GM21786 (cell line): ENCODE results near the gene BRF1.
"Not testable (repeated sequence)": the region's sequence is repeated elsewhere in the genome, so short reads cannot be mapped to it uniquely, and the experiment has no call there.

Experiments used
- ATAC-seq: cut with Tn5 transposase; IDR thresholded peaks from one replicate; pipeline ENCODE4 v1.9.1; 2021; ENCODE audit not compliant: unreplicated experiment

The BRF1 gene

DNA sequence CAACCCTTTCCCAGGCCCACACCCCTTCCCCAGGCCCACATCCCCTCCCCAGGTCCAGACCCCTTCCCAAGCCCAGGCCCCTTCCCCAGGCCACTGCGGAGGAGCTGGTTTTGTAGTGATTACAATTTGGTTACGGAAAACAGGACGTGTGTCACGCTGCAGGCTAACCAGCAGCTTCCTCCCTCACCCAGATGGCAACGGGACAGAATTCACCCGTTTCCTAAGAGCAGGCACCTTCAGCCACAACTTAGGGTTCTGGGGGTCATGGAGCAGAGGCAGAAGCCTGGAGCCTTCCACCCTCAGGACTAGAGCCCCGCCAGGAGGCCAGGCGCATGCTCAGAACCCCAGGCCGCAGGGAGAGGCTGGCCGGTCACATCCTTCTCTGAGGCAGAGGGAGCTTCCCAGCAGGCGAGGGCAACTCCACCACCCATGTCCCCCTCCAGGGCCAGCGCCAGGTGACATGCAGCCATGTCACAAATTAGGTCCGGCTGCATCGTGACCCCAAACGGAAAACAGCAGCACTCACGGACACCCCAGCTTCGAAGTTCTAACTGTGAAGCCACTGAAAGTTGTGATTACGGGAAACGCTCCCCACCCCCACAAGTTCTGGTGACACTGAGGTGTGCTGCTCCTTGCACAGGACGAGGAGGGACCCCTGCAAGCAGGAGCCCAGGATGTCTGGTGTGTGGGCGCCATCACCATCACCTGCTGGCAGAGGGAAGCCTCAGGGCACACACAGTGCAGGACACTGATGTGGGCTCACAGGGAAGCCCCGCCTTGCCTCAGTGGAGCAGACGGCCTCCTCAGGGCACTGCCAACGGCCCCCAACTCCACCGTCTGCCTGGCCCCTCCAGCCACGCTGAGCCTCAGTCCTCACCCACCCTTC lies 7.7 kb downstream of the BRF1 start:
- peak; percentile 12 for ATAC-seq

DNA sequence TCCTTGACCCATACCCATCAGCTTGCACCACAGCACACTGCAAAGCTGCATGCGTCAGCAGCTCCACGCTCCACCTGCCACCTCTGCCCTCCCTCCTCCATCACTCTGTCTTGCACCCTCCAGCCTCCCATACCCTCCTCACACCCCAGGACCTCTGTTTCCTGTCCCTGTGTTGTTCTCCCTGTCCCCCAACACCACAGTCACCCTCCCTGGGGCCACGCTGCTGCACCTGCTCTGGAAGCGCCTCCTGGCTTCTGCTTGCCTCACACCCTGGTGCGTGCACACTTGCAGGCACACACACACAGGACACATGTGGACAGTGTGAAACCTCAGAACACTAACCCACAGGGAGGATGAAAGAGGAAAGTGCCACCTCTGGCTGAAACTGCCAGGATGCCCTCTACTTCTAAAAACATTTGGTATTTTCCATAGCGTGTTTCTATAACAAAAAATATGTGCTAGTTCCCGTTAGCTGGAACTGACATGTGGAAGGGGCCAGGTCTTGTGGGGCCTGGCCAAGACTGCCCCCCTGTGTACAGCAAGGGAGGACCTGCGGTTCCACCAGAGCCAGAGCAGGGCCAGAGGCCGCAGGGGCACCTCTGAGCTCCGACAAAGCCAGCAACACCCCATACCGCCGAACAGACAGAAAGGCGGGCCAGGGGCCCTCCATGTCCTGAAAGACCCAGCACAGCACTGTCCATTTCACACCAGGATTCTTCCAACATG lies 10.0 kb downstream of the BRF1 start:
- no peak for ATAC-seq

DNA sequence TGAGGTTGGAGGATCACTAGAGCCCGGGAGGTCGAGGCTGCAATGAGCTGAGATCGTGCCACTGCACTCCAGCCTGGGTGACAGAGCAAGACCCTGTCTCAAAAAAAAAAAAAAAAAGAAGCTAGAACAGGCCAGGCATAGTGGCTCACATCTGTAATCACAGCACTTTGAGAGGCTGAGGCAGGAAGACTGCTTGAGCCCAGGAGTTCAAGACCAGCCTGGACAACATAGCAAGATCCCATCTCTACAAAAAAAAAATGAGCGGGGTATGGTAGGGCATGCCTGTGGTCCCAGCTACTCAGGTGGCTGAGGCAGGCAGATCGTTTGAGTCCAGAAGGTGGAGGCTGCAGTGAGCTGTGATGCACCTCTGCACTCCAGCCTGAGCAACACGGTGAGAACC lies 11.9 kb downstream of the BRF1 start:
- not testable (repeated sequence) for ATAC-seq

DNA sequence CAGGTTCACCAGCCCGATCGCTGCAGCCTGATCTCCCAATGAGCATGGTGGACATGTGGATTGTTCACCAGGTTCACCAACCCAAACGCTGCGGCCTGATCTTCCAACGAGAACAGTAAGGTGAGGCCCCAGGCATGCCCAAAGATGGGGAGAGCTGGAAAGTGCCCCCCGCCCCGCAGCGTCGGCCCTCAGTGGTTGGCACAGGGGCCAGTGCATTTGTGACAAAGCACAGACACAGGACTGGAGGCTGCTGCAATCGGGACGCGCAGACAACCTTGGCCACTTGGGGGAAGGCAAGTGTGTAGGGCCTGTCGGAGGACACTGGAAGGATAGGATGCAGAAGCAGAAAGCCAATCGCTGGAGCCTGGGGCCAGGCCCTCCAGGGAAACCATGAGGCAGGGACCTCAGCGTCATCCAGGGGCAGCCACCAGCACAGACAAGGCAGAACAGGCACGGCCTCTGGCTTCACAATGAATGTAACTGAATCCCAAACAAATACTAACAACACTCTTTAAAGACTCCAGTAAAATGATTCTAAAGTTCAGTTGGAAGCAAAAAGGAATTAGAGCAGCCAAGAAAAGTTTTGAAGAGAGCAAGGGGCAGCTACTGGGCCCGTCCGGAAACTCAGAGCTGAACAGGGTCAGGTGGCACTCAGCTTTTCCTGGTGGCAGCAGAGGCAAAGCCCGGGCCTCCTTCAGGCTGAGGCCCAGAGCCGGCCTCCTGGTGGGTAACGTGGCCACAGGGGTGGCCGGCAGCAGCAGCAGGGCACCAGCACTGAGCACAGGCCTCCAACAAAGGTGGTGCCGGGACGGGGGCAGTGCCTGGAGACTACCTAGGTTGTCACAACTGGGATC lies 13.3 kb downstream of the BRF1 start:
- no peak for ATAC-seq

DNA sequence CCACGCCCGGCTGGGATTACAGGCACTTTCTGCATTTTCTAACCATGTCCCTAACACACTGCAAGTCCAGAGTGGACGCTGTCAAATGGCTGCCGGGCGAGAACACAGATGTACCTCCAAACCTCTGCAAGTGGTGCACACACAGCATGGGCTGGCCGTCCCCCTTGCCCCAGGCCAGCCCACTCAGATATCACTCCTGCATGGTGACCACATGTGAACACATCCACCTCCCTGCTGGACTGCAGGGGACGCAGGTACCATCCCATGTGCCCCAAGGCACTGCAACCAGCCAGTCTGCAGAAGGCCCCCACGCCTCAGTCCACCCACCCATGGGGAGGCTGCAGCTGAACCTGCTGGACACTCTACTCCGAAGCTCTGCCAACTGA lies 14.0 kb downstream of the BRF1 start:
- no peak for ATAC-seq

DNA sequence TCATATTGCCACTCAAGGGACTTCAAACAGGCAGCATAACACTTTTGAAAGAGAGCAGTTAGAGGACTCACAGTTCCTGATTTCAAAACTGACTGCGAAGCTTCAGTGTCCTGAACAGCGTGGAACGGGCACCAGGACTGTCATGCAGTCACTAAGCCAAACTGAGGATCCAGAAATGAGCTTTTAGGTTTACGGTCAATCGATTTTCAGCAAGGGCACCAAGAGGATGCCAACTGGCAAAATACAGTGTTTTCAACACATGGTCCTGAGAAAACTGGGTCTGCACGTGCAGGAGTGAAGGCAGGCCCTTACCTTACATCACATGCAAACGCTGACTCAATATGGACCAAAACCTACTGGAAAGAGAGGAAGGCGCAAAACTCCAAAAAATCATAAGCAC lies 15.6 kb downstream of the BRF1 start:
- ATAC-seq, result no peak

DNA sequence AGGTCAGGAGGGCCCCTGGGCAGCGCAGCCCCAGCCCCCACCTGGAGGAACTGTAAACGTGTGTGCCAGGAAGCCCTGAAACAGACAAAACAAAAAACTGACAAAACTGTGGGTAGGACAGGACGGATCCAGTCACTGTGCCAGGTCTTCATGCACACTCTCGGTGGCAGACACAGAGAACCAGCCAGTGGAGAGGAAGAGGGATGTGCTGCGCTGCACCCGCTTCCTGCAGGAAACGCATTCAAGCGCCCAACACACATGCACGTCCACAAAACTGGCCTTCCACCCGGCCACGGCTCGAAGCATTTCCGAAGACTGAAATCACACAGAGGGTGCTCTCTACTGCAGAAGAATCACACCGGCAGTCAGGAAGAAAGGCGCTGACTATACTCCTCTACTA lies 16.9 kb downstream of the BRF1 start:
- ATAC-seq, result no peak

DNA sequence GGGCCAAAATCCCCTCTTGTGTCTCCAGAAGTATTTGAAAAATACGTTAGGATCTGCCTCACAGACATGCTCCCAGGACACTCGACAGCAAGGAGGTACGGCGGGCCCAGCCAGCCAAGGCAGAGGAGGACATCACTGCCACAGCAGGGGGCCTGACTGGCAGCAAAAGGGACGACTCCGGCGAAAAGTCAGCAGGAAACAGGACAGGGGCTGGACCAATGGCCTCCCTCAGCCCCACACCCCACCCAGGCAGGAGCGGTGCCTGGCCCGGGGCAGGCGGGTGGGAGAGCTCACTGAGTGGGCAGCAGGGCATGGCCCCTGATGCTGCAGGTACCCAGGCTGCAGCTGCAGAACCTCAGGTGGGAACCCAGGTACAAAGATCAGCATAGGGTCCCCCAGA lies 17.8 kb downstream of the BRF1 start:
- no peak for ATAC-seq

DNA sequence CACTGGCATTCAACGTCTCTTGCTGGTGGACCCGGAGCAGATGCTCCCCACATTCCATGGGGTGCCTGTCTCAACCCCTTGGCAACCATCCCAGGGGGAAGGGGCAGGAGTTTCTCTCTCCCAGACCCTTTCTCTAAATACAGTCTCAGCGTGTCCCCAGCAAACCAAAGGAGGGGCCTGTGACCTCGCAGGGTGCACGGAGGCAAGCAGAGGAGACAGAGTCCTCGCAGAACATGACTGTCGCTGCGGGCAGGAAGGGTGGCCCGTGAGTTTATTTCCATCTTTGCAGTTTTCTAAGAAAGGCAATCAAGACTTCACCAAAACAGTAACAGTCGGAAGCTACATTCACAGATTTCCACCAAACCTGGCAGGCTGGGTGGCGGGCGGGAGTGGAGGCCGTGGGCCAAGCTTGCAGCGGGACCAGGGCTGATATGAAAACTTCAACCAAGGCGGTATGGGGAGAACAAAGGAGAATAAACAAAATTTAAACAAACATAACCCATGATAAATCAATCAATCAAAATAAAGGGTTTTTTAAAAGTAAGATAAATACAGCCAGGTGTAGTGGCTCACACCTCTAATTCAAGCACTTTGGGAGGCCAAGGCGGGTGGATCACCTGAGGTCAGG lies 18.6 kb downstream of the BRF1 start:
- ATAC-seq, result no peak

DNA sequence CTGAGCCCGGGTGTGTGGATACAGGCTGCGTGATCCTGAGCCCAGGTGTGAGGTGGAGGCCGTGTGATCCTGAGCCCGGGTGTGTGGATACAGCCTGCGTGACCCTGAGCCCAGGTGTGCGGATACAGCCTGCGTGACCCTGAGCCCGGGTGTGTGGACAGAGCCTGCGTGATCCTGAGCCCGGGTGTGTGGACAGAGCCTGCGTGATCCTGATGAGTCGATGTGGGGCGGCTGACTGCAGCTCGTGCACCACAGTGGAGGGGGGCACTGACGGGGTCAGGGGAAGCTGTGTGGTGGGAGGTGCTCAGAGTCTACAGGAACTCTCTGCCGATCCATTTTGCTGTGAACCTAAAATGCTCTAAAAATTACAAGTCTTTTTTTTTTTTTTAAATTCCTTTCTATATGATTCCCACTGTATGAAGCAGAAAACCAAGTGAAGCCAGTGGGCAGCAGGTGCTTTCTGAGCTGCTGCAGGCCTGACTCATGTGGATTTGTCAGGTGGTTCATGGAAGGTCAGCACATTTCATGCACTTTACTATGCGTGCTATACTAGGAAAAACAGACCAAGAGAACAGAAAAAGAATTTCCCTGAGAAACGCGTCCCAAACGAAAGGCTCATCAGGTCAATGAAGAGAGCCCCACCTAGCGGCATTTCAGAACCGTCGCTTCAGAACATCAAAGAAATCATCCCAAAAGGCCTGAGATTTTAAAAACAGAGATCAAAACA lies 19.3 kb downstream of the BRF1 start:
- ATAC-seq, result no peak

DNA sequence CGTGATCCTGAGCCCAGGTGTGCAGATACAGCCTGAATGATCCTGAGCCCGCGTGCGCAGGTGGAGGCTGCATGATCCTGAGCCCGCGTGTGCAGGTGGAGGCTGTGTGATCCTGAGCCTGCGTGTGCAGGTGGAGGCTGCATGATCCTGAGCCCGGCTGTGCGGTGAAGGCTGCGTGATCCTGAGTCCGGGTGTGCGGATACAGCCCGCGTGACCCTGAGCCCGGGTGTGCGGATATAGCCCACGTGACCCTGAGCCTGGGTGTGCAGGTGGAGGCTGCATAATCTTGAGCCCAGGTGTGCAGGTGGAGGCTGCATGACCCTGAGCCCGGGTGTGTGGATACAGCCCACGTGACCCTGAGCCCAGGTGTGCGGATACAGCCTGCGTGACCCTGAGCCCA lies 20.3 kb downstream of the BRF1 start:
- no peak for ATAC-seq

DNA sequence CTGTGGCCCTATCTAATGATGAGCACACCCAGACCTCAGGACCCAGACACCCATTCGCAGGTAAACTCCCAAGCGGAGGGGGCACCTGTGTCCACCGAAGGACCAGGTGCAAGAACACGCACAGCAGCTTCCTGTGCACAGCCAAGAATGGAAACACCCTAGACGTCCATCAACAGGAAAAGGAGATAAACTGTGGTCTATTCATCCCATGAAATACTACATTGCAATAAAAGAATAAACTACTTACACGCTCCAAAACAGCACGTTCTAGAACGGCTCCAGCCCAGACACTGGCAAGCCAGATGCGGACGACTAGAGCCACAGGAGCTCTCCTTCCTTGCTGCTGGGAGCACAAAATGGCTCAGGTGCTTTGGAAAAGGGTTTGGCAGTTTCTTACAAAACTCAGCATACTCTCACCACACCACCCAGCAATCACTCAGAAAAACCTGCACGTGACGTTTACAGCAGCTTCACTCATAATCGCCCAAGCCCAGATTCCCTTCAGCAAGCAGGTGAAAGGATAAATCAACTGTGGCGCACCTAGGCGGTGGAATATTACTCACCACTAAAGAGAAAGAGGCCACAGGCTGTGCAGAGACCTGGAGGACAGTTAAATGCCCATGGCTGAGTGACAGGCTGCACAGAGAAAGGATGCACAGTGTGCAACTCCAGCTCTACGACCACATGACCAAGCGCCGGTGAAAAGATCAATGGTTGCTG lies 21.0 kb downstream of the BRF1 start:
- ATAC-seq, result no peak

DNA sequence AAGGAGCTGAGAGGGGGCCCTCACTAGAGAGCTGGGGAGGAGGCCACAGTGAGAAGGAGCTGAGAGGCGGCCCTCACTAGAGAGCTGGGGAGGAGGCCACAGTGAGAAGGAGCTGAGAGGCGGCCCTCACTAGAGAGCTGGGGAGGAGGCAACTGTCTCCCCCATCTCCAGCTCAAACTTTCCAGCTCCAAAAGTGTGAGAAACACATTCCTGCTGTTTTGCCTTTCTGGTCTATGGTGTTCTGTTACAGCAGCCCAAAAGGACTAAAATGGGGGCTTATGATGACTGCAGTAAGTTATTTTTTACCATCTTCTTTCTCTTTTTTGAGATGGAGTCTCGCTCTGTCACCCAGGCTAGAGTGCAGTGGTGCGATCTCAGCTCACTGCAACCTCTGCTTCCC lies 23.4 kb downstream of the BRF1 start:
- ATAC-seq, result not testable (repeated sequence)

DNA sequence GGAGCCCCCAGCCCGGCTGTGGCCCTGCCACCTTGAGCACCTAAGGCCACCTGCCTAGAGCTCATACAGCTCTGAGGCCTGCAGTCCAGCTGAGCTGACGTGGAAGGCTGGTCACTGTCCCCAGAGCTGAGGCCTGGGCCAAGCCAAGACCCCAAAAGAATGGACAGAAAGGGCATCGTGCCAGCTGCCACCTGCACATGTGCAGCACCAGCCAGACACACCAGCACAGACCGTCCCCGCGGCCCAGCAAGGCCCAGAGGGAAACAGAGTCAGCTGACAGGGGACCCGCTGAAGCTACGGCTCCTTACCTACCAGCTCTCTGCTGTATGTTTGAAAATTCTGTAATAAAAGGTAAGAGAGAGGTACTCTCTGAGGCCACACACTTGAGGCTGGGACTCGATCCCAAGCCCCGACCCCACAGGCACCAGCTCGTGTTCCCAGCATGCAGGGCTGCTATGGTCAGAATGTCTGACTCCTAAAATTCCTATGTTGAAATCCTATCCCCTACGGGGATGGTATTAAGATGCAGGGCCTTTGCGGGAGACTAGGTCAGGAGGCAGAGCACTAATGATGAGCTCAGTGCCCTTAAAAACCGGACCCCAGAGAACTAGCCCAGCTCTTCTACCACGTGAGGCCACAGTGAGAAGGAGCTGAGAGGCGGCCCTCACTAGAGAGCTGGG lies 25.4 kb downstream of the BRF1 start:
- ATAC-seq, result no peak

DNA sequence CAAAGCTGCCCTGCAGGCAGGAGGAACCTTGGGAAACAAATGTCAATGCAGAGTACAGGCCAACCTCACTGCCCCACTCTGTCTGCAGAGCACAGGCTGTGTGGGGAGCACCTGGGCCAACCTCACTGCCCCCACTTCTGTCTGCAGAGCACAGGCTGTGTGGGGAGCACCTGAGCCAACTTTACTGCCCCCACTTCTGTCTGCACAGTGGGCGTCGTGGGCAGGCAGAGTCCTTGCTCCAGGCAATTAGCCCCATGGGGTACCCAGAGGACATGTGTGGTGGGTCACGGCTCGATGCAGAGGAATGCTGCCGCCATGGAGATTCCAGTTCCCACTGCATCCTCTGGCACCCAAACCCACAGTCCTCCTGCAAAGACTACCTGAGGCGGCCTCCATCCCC lies 26.2 kb downstream of the BRF1 start:
- ATAC-seq, result no peak

DNA sequence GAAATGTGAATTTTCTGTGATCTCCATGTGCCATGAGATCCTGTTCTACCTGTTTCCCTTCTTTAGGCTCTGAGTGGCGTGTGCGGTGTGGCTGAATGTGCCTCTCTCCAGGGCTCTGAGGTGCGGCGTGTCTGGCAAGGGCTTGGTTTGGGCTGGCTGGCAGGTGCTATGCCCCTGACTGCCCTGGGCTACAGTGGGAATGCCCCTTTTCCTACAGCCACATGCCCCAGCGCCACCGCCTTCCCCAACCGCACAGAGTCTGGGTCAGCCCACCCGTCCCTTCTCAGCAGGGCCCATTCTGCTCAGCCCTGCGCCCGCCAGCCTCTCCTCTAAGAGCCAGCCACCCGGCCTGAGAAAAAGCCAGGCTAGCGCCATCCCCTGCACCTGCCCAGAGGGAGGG lies 27.7 kb downstream of the BRF1 start:
- ATAC-seq, result no peak

DNA sequence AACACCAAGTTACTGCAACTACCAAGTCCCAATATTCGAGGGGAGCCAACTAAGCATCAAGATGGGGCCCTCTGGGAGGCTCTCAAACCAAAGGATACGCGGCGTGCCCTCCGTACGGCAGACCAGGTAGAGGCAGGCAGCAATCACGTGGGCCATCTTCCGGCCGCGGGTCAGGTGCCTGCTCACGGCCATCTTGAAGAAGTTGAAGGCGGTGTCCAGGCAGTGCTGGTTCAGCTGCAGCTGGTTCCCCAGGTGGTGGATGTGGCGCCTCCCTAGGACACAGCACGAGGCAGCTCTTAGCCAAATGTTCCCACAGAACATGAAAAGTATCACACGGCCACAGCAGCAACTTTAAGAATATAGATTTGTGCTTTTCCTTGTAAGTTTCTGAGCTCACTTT lies 28.2 kb downstream of the BRF1 start:
- no peak for ATAC-seq

DNA sequence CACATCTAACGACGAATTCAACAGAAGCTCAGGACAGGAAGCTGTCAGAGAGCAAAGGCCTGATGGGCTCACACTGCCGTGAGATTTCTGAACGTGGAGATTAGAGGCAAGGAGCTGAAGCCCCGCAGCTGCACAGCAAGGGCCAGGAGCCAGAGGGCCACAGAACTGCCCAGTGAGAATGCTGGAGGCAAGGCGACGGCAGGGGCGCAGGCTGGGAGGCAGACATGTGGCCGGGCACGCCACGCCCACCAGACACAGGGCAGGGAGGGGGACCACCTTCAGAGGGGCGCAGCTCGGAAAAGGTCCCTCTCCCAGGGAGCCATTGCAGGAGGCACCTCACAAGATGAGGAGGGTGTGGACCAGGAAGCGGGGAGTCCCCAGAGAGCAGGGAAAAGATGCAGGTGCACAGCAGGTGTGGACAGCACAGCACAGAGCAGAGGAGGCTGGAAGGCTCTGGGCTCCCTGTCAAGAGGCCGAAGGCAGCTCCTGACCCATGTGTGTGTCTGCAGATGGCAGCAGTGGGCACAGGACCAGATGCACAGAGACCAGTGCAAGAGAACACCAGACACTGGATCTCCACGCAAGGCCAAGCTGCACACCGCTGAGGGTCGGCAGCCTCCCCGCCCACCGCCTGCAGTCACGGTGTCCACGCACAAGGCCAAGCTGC lies 29.4 kb downstream of the BRF1 start:
- no peak for ATAC-seq

DNA sequence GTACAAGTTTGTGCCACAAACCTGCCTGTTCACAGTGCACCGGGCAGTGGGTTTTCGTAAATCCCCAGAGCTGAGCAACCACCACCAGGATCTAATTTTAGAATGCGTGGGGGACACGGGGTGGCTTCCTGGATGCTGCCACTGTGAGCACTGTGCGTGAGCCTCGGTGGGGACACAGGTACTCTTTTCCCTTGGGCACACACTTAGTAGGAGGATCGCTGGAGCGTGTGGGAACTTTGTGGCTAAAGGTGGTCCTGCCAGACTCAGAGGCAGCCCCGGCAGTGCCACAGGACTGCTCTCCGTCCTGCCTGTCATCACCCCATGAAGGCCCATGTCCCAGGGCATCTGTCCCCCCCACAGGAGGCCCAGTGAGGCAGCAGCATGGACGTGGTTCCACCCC lies 31.4 kb downstream of the BRF1 start:
- ATAC-seq, result no peak
